Transverse colon (tissue), 4 donors: ENCODE data around the gene KIF16B. TPM values are rescaled to one million over a fixed set of nuclear protein-coding genes. Genes with fewer than 3 reads are reported as not detected.
"Not testable (repeated sequence)": the region's sequence is repeated elsewhere in the genome, so short reads cannot be mapped to it uniquely, and the experiment has no call there.

Experiments used
- DNase-seq: peaks from one replicate; pipeline ENCODE4 v3.0.0-alpha.2; 2019
- H3K27ac ChIP-seq, 4 donors: fragments of 200-600 bp; sonication (generic); 2 replicates each; pipeline ENCODE4 v1.5.1; 2016 to 2018; ENCODE audit warnings: inconsistent platforms in 4 of 4
- H3K27me3 ChIP-seq: fragments of 200-600 bp; sonication (generic); 2 replicates; pipeline ENCODE4 v1.5.1; 2017; ENCODE audit warnings: inconsistent platforms
- H3K36me3 ChIP-seq, 4 donors: fragments of 200-600 bp; sonication (generic); 2 replicates each; pipeline ENCODE4 v1.5.1; 2017 to 2019; ENCODE audit warnings: inconsistent platforms in 4 of 4
- H3K4me1 ChIP-seq, 4 donors: fragments of 200-600 bp; sonication (generic); 2 replicates each; pipeline ENCODE4 v1.5.1; 2017 to 2020; ENCODE audit warnings: inconsistent platforms in 4 of 4
- H3K4me3 ChIP-seq, 4 donors: fragments of 200-600 bp; sonication (generic); 1 replicate in 1 of 4; 2 replicates in 3 of 4; pipeline versions ENCODE4 v1.5.1 to v1.6.1; 2017 to 2019; ENCODE audit warnings: inconsistent platforms in 4 of 4
- H3K9me3 ChIP-seq, 2 donors: fragments of 200-600 bp; sonication (generic); 2 replicates each; pipeline ENCODE4 v1.5.1; 2017 to 2019; ENCODE audit warnings: inconsistent platforms in 2 of 2
- EP300 ChIP-seq: sonication (generic); formaldehyde crosslinking; IDR thresholded peaks from one replicate; pipeline ENCODE4 v1.6.1; 2017; ENCODE audit warnings: antibody characterized with exemption, low read depth
- POLR2A ChIP-seq: fragments of 450-650 bp; IDR thresholded peaks from one replicate; pipeline ENCODE4 v1.6.1; 2016; ENCODE audit warnings: antibody characterized with exemption, mild to moderate bottlenecking, moderate library complexity
- POLR2AphosphoS5 ChIP-seq, 3 donors: sonication (generic); formaldehyde crosslinking; IDR thresholded peaks; one replicate each; pipeline ENCODE4 v1.6.1; 2016; ENCODE audit warnings: antibody characterized with exemption in 3 of 3
- WGBS, 2 donors: methylation state at CpG; one replicate each; pipeline ENCODE4 v1.1.5; 2018; ENCODE audit warnings: low coverage in 1 of 2; 5-methylcytosine and 5-hydroxymethylcytosine counted together
- in situ Hi-C, 4 donors: fragments of 200-750 bp; cut with MboI; loops; one replicate each; pipeline versions ENCODE4 v1.15.0 to v1.15.1; 2017; ENCODE audit warnings: low sequenced_read_pairs in 3 of 4, low pct_ligation_motif_present in 1 of 4, low pct_unique_long_range_greater_than_20kb in 1 of 4
- intact Hi-C: fragments of 100-400 bp; cut with DNase I; formaldehyde crosslinking; loops from one replicate; pipeline ENCODE4 v1.15.1; 2023; ENCODE audit warnings: low total_unique reads
- total RNA-seq, 4 donors: library from RNA; depleted of rRNA; stranded (reverse); fragments of >200 nt; gene quantifications; one replicate each; pipeline ENCODE4 v1.1.0, GENCODE V29; 2016
- TF ChIP-seq, protein P1 (sequence below), 5 experiments: fragments of 200-600 bp in 3 of 5; fragments of 450-650 bp in 2 of 5; sonication (generic) in 3 of 5; IDR thresholded peaks; 1 replicate in 2 of 5; 2 replicates in 3 of 5; pipeline ENCODE4 v1.5.1; 2016 to 2017; ENCODE audit warnings: antibody characterized with exemption in 5 of 5, inconsistent platforms in 3 of 5, mild to moderate bottlenecking in 2 of 5, moderate library complexity in 1 of 5

KIF16B gene
- total RNA-seq, 4 donors from 2014 or later: 82.7 to 154 (median 90.1) TPM

DNA sequence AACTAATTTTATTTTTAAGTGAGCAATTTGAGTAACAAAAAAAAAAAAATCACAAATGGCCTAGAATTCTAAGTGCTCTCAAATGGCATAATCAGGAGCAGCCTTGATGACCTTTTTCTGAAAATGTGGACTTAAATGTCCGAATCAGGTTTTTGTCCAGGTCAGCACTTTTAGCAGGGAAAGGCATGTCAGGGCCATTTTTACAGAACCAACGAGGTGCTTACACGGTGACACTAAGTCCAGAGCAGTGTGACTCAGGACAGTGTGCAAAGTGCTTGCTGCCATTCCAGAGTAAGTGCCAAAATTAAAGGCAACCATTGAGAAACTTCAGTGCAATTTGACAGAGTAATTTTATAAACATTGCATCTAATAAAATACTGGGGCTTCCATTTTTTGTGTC, 127.8 kb downstream of the KIF16B start:
- in situ Hi-C loops (no loop called here), intact Hi-C loops (no loop called here)
- WGBS, 2 donors: 90% methylated on average over 1 to 3 of the region's 3 CpGs
- Histone ChIP-seq H3K9me3 (no peaks in the 10 kb centered on the region), H3K4me1 (no peaks in the 10 kb centered on the region), H3K27me3 (no peaks in the 10 kb centered on the region), H3K4me3 (no peak overlapping the region), H3K36me3 (no peaks in the 10 kb centered on the region), H3K27ac (no peak overlapping the region)
- DNase-seq: no peak
- TF ChIP-seq POLR2A (no peak), EP300 (no peak), POLR2AphosphoS5 (IDR thresholded peaks at IDR 0.05) (no peak)
- TF ChIP-seq, protein P1, sequence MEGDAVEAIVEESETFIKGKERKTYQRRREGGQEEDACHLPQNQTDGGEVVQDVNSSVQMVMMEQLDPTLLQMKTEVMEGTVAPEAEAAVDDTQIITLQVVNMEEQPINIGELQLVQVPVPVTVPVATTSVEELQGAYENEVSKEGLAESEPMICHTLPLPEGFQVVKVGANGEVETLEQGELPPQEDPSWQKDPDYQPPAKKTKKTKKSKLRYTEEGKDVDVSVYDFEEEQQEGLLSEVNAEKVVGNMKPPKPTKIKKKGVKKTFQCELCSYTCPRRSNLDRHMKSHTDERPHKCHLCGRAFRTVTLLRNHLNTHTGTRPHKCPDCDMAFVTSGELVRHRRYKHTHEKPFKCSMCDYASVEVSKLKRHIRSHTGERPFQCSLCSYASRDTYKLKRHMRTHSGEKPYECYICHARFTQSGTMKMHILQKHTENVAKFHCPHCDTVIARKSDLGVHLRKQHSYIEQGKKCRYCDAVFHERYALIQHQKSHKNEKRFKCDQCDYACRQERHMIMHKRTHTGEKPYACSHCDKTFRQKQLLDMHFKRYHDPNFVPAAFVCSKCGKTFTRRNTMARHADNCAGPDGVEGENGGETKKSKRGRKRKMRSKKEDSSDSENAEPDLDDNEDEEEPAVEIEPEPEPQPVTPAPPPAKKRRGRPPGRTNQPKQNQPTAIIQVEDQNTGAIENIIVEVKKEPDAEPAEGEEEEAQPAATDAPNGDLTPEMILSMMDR (IDR thresholded peaks at IDR 0.05): no peak

DNA sequence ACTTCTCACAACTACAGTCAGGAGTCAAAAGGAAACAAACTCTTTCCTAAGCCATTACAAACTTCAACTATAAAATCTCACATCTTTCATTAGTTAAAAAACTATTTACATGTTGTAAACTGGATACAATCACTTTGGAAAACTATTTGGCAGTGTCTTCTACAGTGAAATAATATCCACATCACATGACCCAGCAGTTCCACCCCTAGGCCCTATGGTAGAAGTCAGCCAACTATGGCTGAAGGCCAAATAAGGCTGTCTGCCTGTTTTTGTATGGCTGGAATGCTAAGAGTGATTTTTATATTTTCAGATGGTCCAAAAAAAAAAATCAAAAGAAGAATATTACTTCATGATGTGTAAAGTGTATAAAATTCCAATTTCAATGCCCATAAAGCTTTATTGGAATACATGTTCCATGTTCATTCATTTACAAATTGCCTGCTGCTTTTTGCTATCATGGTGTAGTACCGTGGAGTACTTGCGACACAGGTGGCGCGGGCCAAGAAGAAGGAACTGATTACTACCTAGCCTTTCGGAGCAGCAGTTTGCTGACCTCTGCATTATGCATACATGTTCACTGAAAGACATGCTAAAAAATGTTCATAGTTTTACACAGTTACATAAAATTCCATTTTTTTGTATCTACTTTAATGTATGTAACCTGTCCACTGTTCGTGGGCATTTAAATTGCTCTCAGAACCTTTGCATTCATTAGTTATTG, 129.0 kb downstream of the KIF16B start:
- DNase-seq: no peak
- no peaks in the 10 kb centered on the region for H3K4me1 ChIP-seq
- H3K4me3 ChIP-seq: no peak overlapping the region
- H3K27me3 ChIP-seq: no peaks in the 10 kb centered on the region
- H3K36me3 ChIP-seq: no peaks in the 10 kb centered on the region
- intact Hi-C loops (no loop called here), in situ Hi-C loops (no loop called here)
- 92 to 97% methylated on average over 6 of the region's 6 CpGs for WGBS, 2 donors
- H3K9me3 ChIP-seq: no peaks in the 10 kb centered on the region
- H3K27ac ChIP-seq: no peak overlapping the region
- TF ChIP-seq POLR2AphosphoS5 (IDR thresholded peaks at IDR 0.05) (no peak), POLR2A (no peak)

DNA sequence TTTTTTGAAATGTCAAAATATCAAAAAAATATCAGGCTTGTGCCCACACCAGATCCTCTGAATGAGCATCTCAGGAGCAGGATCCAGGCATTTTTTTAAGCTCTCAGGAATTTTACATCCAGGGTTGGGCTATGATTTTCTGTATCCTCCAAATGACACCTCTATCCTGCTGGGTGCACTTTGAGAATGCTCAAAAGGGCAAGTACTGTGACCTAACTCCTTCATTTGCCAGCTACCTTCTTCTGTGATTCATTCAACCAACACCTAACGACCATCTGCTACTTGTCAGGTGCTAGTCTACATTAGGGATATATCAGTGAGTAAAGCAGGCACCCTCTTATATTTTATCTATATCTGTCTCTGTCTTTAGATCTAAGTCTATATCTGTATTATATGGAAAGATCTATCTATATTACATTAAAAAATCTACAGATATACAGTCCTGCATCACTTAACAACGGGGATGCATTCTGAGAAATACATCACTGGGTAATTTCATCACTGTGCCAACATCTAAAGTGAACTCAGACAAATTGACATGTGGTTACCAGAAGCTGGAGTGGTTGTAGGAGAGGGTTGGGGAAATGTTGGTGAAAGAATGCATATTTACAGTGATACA, 131.6 kb downstream of the KIF16B start:
- Histone ChIP-seq H3K27me3 (no peaks in the 10 kb centered on the region), H3K27ac (no peak overlapping the region), H3K4me1 (no peaks in the 10 kb centered on the region), H3K9me3 (no peaks in the 10 kb centered on the region), H3K4me3 (no peak overlapping the region), H3K36me3 (no peaks in the 10 kb centered on the region)
- in situ Hi-C loops: no loop called here
- DNase-seq: no peak
- TF ChIP-seq EP300 (no peak), POLR2AphosphoS5 (IDR thresholded peaks at IDR 0.05) (no peak), POLR2A (no peak)
- TF ChIP-seq, protein P1 (IDR thresholded peaks at IDR 0.05): no peak
- intact Hi-C loops: no loop called here
- 85 to 91% methylated on average over 2 of the region's 2 CpGs for WGBS, 2 donors

GRCh38 chr20:16440686-16441085, 132.6 kb downstream of the KIF16B start:
- 76 to 82% methylated on average over 4 of the region's 4 CpGs for WGBS, 2 donors
- H3K27ac ChIP-seq: no peak overlapping the region
- H3K36me3 ChIP-seq: no peaks in the 10 kb centered on the region
- in situ Hi-C loops: no loop called here
- no peaks in the 10 kb centered on the region for H3K9me3 ChIP-seq
- no peaks in the 10 kb centered on the region for H3K4me1 ChIP-seq
- H3K27me3 ChIP-seq: no peaks in the 10 kb centered on the region
- H3K4me3 ChIP-seq: no peak overlapping the region
- no peak for DNase-seq
- TF ChIP-seq EP300 (no peak), POLR2AphosphoS5 (IDR thresholded peaks at IDR 0.05) (no peak), POLR2A (no peak)
- TF ChIP-seq, protein P1 (IDR thresholded peaks at IDR 0.05): no peak
- intact Hi-C loops: no loop called here

DNA sequence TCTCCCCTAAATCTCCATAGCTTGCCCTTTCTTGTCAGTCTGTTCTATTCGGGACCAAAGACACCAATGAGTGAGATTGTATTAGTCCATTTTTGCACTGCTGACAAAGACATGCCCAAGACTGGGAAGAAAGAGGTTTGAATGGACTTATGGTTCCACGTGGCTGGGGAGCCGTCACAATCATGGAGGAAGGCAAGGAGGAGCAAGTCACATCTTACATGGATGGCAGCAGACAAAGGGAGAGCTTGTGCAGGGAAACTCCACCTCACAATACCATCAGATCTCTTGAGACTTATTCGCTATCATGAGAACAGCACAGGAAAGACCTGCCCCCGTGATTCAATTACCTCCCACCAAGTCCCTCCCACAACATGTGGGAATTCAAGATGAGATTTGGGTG, 133.7 kb downstream of the KIF16B start:
- 89 to 95% methylated on average over 4 to 5 of the region's 5 CpGs for WGBS, 2 donors
- H3K27ac ChIP-seq, H3K9me3 ChIP-seq, DNase-seq, H3K36me3 ChIP-seq, H3K4me1 ChIP-seq, intact Hi-C loops, H3K27me3 ChIP-seq, H3K4me3 ChIP-seq, in situ Hi-C loops: not testable (repeated sequence)
